GM12878 (cell line): Measurements from ENCODE around the gene SP2. TPM values are rescaled to one million over a fixed set of nuclear protein-coding genes. Genes with fewer than 3 reads are reported as not detected.

Experiments
- ATAC-seq: fragments of 200-7000 bp; cut with Tn5 transposase; 3 replicates; pipeline ENCODE4 v1.9.1; 2020; ENCODE audit warnings: mild to moderate bottlenecking, moderate library complexity
- BruUV-seq: library from RNA; stranded (reverse); fragments of 400-500 nt; replicated peaks from 2 replicates; lab custom pipeline; 2021; lab: Mats Ljungman, UMichigan
- CTCF ChIA-PET: fragments of 300-600 bp; sonication (Branson Sonifier 250); formaldehyde crosslinking; extraction: SDS; loops from one replicate; lab custom pipeline; 2021; ENCODE audit warnings: inconsistent platforms; lab: Yijun Ruan, JAX
- POLR2A ChIA-PET: fragments of 350-600 bp; formaldehyde crosslinking; extraction: SDS; loops from one replicate; lab custom pipeline; 2021; ENCODE audit warnings: inconsistent platforms; lab: Charles Lee
- RAD21 ChIA-PET: fragments of 300-600 bp; sonication (Branson Sonifier 250); formaldehyde crosslinking; loops from one replicate; lab custom pipeline; 2023; ENCODE audit warnings: antibody characterized with exemption; ENCODE audit not compliant: unreplicated experiment; lab: Charles Lee
- SMC1A ChIA-PET: fragments of 300-600 bp; sonication (Branson Sonifier 250); formaldehyde crosslinking; loops from one replicate; lab custom pipeline; 2023; ENCODE audit not compliant: unreplicated experiment, uncharacterized antibody; lab: Charles Lee
- DNase-seq: peaks from one replicate; pipeline ENCODE4 v3.0.0-alpha.2; 2011; ENCODE audit warnings: low read depth, low spot score
- FAIRE-seq: peaks from 3 replicates; lab custom pipeline; 2011; peaks lifted over from hg19 to GRCh38; lab: Jason Lieb, UNC
- H2AFZ ChIP-seq: 2 replicates; pipeline ENCODE4 v1.6.0; 2011; ENCODE audit warnings: low read depth, low read length, control low read depth; ENCODE audit not compliant: control insufficient read depth
- H3K27ac ChIP-seq: 2 replicates; pipeline ENCODE4 v1.5.1; 2011; ENCODE audit warnings: control low read depth; ENCODE audit not compliant: control insufficient read depth, insufficient read depth
- H3K27me3 ChIP-seq, 2 experiments: replicated peaks in 1 of 2; 2 replicates each; pipeline versions ENCODE4 v1.6.0 to v1.6.1; 2011; ENCODE audit warnings: low read length in 1 of 2; ENCODE audit not compliant: control insufficient read depth in 2 of 2, insufficient read depth in 2 of 2
- H3K36me3 ChIP-seq, 2 experiments: 2 replicates each; pipeline ENCODE4 v1.5.1; 2011; ENCODE audit warnings: low read length in 1 of 2; ENCODE audit not compliant: control insufficient read depth in 2 of 2, insufficient read depth in 2 of 2
- H3K4me1 ChIP-seq: 2 replicates; pipeline ENCODE4 v1.6.1; 2011; ENCODE audit warnings: mild to moderate bottlenecking, low read length, moderate library complexity, mixed read lengths; ENCODE audit not compliant: control insufficient read depth, insufficient read depth
- H3K4me2 ChIP-seq: 2 replicates; pipeline ENCODE4 v1.6.0; 2011; ENCODE audit warnings: control low read depth; ENCODE audit not compliant: control insufficient read depth, insufficient read depth
- H3K4me3 ChIP-seq: fragments of 200-600 bp; sonication (generic); 2 replicates; pipeline ENCODE4 v1.5.1; 2016
- H3K79me2 ChIP-seq: 2 replicates; pipeline ENCODE4 v1.6.0; 2011; ENCODE audit warnings: low read length; ENCODE audit not compliant: control insufficient read depth, insufficient read depth
- H3K9ac ChIP-seq: 2 replicates; pipeline ENCODE4 v1.8.0; 2011; ENCODE audit warnings: low read length, control low read depth, mixed read lengths; ENCODE audit not compliant: control insufficient read depth, insufficient read depth
- H3K9me3 ChIP-seq: replicated peaks from 3 replicates; pipeline ENCODE4 v1.5.1; 2011; ENCODE audit warnings: mild to moderate bottlenecking, low read length; ENCODE audit not compliant: control insufficient read depth, insufficient read depth
- H4K20me1 ChIP-seq: 2 replicates; pipeline ENCODE4 v1.6.0; 2011; ENCODE audit not compliant: control insufficient read depth, insufficient read depth
- CHD4 ChIP-seq: fragments of 200-600 bp; sonication (generic); IDR thresholded peaks from 2 replicates; pipeline ENCODE4 v1.6.1; 2016; ENCODE audit warnings: mild to moderate bottlenecking
- CREM ChIP-seq: IDR thresholded peaks from 2 replicates; pipeline ENCODE4 v1.6.1; 2014; ENCODE audit warnings: antibody characterized with exemption, low read depth
- EZH2 ChIP-seq: IDR thresholded peaks from 2 replicates; pipeline ENCODE4 v1.6.1; 2012; ENCODE audit warnings: low read depth, mild to moderate bottlenecking, control low read depth, inconsistent platforms, low read length, borderline replicate concordance; ENCODE audit not compliant: control insufficient read depth
- FOXK2 ChIP-seq: fragments of 450-650 bp; IDR thresholded peaks from 2 replicates; pipeline ENCODE4 v1.6.1; 2017; ENCODE audit warnings: mild to moderate bottlenecking, moderate library complexity
- HSF1 ChIP-seq: fragments of 150-350 bp; IDR thresholded peaks from 2 replicates; pipeline ENCODE4 v1.6.1; 2014; ENCODE audit warnings: mild to moderate bottlenecking, low read depth, low read length
- IRF4 ChIP-seq: IDR thresholded peaks from 2 replicates; pipeline ENCODE4 v1.6.1; 2011; ENCODE audit warnings: low read depth, low read length
- MTA2 ChIP-seq: fragments of 450-650 bp; IDR thresholded peaks from 2 replicates; pipeline ENCODE4 v1.6.1; 2016; ENCODE audit warnings: low read depth, mild to moderate bottlenecking, moderate library complexity
- MYC ChIP-seq: IDR thresholded peaks from 2 replicates; pipeline ENCODE4 v1.6.1; 2011; ENCODE audit warnings: mild to moderate bottlenecking, low read length, moderate library complexity, inconsistent platforms; ENCODE audit not compliant: insufficient read depth, insufficient replicate concordance, insufficient read length, severe bottlenecking
- SIN3A ChIP-seq: IDR thresholded peaks from 2 replicates; pipeline ENCODE4 v1.6.1; 2012; ENCODE audit warnings: low read depth, low read length, improper control_type of control experiment
- TCF3 ChIP-seq: IDR thresholded peaks from 2 replicates; pipeline ENCODE4 v1.6.1; 2012; ENCODE audit warnings: low read depth, mild to moderate bottlenecking, low read length, borderline replicate concordance; ENCODE audit not compliant: insufficient read depth
- WGBS: methylation state at CpG from one replicate; pipeline ENCODE4 v1.1.6; 2016; ENCODE audit warnings: low lambda C conversion rate; ENCODE audit not compliant: insufficient replicate concordance, insufficient coverage; ENCODE audit errors: missing lambda C conversion rate; 5-methylcytosine and 5-hydroxymethylcytosine counted together
- in situ Hi-C: fragments of 300-500 bp; cut with MboI; formaldehyde crosslinking; loops from 9 replicates; pipeline ENCODE4 v1.14.3; 2018; ENCODE audit warnings: mixed read lengths
- intact Hi-C: fragments of 100-400 bp; cut with micrococcal nuclease; formaldehyde crosslinking; loops from one replicate; pipeline ENCODE4 v1.14.2; 2022; ENCODE audit not compliant: unreplicated experiment
- polyA plus RNA-seq, 11 experiments: library from polyadenylated mRNA; depleted of rRNA in 4 of 11; unstranded in 6 of 11; stranded (reverse) in 5 of 11; fragments of >200 nt; fragmentation: Nextera tagmentation in 4 of 11; fragmentation: Illumina TruSeq in 1 of 11; extraction: Ambion mirVana in 4 of 11; extraction: Trizol in 1 of 11; gene quantifications; 1 replicate in 1 of 11; 2 replicates in 10 of 11; pipeline versions ENCODE4 v1.2.1 to v1.2.3, GENCODE V29; 2011 to 2016; ENCODE audit warnings: inconsistent platforms in 2 of 11, missing spikeins in 2 of 11, low read depth in 1 of 11
- total RNA-seq, 4 experiments: library from RNA; depleted of rRNA in 3 of 4; stranded (reverse); fragments of >200 nt in 3 of 4; fragmentation: Illumina TruSeq in 1 of 4; extraction: Trizol in 1 of 4; gene quantifications; 2 replicates each; pipeline versions ENCODE4 v1.2.1 to v1.2.3, GENCODE V29; 2013 to 2021
- TF ChIP-seq, protein P1 (sequence below), 3 experiments: IDR thresholded peaks in 2 of 3; conservative IDR thresholded peaks in 1 of 3; 2 replicates each; pipeline ENCODE4 v1.5.1; 2011; ENCODE audit warnings: low read depth in 3 of 3, low read length in 3 of 3, mild to moderate bottlenecking in 3 of 3, control low read depth in 2 of 3, moderate library complexity in 2 of 3, inconsistent platforms in 1 of 3, mixed read lengths in 1 of 3; ENCODE audit not compliant: control insufficient read depth in 2 of 3, insufficient read depth in 1 of 3; ENCODE audit errors: extremely low read depth in 1 of 3
- TF ChIP-seq, protein P2 (sequence below): fragments of 450-650 bp; IDR thresholded peaks from 2 replicates; pipeline ENCODE4 v1.6.1; 2017; ENCODE audit warnings: mild to moderate bottlenecking, low read depth, inconsistent platforms; ENCODE audit not compliant: poor library complexity, severe bottlenecking
- TF ChIP-seq, protein P3 (sequence below): fragments of 450-650 bp; IDR thresholded peaks from 2 replicates; pipeline ENCODE4 v1.6.1; 2016; ENCODE audit warnings: mild to moderate bottlenecking

Gene SP2
- total and polyA plus RNA-seq, 10 of the 15 experiments (the other 5 are each of a cell fraction or from before 2014, with no cell fraction given): 1.2 to 19.1 (median 4.8) TPM

DNA sequence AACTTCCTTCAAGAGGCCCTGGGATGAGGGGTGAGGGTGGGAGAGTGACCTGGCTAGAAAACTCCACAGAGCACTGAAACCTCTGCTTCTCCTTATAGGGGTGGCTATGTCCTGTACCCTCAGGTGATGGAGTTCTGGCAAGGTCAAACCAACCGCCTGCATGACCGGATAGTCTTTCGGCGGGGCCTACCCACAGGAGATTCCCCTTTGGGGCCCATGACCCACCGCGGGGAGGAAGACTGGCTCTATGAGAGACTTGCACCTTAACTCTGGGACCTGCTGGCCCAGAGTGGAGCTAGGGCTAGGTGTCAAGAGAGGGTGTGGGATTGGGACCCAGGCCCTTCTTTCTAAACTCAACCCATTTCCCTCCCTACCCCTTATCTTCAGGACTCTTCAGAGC, 50.5 kb downstream of the SP2 start (continued):
- TF ChIP-seq EZH2 (no peak), HSF1 (no peak), TCF3 (no peak), CHD4 (no peak), MYC (no peak), MTA2 (no peak)

DNA sequence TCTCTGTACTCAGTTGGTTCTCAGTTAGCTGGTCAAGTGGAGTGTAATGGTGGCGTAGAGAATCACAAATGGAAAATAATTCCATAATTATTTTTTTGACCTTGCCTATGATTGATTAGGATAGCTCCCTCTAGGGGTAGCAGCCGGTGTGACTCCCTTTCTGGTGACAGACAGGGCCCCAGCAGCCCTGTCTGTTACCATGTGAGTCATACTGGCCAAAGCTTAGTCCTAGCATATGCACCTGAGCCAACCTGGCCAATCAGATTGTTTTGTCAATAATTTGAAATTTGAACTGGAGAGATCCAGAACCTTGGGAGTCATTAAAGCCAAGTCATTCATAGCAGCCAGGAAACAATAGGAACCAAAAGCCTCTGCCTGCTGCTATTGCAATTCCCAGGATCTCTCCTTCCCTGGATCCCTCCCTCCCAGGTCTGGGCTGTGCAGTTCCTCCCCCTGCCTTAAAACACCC, 50.9 kb downstream of the SP2 start:
- 0% methylated on average over 2 of the region's 2 CpGs for WGBS
- TSS peak; percentile 45 for BruUV-seq
- H3K9ac ChIP-seq: no peak overlapping the region
- H3K4me1 ChIP-seq: peaks cover 45% of the 10 kb centered on the region
- peaks cover 3 to 8% of the 10 kb centered on the region in 2 experiments for H3K36me3 ChIP-seq
- no peak overlapping the region for H3K4me2 ChIP-seq
- no peak overlapping the region for H3K4me3 ChIP-seq
- H4K20me1 ChIP-seq: no peaks in the 10 kb centered on the region
- ChIA-PET SMC1A (interaction anchor here (0.7 to 8.1 kb wide), 11 partner anchors 9 to 104 kb away, joined by 3 to 158 read pairs (median 6); partner anchors contain the start of genes CDK5RAP3, SCRN2 and SP2), RAD21 (interaction anchor here (0.7 to 7.6 kb wide), 11 partner anchors 13 to 106 kb away, joined by 3 to 126 read pairs (median 4); partner anchors contain the start of genes CDK5RAP3, SCRN2 and SP2), CTCF (interaction anchor here (0.6 to 18.1 kb wide), 28 partner anchors 9 to 921 kb away, joined by 3 to 463 read pairs (median 5); partner anchors contain the start of genes CDK5RAP3, NFE2L1, PRR15L and SCRN2), POLR2A (interaction anchor here (0.6 to 2.7 kb wide), 6 partner anchors 11 to 68 kb away, joined by 3 to 23 read pairs (median 6); partner anchors contain the start of genes CDK5RAP3 and SP2)
- no peak overlapping the region for H2AFZ ChIP-seq
- in situ Hi-C loops (no loop called here), intact Hi-C loops (no loop called here)
- peaks cover 15% of the 10 kb centered on the region for H3K79me2 ChIP-seq
- no peak overlapping the region for H3K27ac ChIP-seq
- no peak for DNase-seq
- no peaks in the 10 kb centered on the region for H3K9me3 ChIP-seq
- no peaks in the 10 kb centered on the region for H3K27me3 ChIP-seq
- ATAC-seq: peak; percentile 79
- FAIRE-seq: peak; percentile 35
- TF ChIP-seq, protein P1, sequence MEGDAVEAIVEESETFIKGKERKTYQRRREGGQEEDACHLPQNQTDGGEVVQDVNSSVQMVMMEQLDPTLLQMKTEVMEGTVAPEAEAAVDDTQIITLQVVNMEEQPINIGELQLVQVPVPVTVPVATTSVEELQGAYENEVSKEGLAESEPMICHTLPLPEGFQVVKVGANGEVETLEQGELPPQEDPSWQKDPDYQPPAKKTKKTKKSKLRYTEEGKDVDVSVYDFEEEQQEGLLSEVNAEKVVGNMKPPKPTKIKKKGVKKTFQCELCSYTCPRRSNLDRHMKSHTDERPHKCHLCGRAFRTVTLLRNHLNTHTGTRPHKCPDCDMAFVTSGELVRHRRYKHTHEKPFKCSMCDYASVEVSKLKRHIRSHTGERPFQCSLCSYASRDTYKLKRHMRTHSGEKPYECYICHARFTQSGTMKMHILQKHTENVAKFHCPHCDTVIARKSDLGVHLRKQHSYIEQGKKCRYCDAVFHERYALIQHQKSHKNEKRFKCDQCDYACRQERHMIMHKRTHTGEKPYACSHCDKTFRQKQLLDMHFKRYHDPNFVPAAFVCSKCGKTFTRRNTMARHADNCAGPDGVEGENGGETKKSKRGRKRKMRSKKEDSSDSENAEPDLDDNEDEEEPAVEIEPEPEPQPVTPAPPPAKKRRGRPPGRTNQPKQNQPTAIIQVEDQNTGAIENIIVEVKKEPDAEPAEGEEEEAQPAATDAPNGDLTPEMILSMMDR (IDR thresholded peaks at IDR 0.05 in 2 of 3, conservative IDR thresholded peaks at IDR 0.05 in 1 of 3; ENCODE audit: control insufficient read depth in 2 of 3, extremely low read depth in 1 of 3, insufficient read depth in 1 of 3, low read depth in 3 of 3, low read length in 3 of 3): peak; percentile 72 to 85 (median 83)
- no peak for TF ChIP-seq FOXK2
- TF ChIP-seq, protein P2, sequence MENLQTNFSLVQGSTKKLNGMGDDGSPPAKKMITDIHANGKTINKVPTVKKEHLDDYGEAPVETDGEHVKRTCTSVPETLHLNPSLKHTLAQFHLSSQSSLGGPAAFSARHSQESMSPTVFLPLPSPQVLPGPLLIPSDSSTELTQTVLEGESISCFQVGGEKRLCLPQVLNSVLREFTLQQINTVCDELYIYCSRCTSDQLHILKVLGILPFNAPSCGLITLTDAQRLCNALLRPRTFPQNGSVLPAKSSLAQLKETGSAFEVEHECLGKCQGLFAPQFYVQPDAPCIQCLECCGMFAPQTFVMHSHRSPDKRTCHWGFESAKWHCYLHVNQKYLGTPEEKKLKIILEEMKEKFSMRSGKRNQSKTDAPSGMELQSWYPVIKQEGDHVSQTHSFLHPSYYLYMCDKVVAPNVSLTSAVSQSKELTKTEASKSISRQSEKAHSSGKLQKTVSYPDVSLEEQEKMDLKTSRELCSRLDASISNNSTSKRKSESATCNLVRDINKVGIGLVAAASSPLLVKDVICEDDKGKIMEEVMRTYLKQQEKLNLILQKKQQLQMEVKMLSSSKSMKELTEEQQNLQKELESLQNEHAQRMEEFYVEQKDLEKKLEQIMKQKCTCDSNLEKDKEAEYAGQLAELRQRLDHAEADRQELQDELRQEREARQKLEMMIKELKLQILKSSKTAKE: peak; percentile 30
- TF ChIP-seq CREM: peak; percentile 30; the same call in 1 of the 2 replicates
- TF ChIP-seq IRF4: 0 out of 2 replicates have a peak, but pooled peaks have one; percentile 32
- no peak for TF ChIP-seq SIN3A
- TF ChIP-seq, protein P3, sequence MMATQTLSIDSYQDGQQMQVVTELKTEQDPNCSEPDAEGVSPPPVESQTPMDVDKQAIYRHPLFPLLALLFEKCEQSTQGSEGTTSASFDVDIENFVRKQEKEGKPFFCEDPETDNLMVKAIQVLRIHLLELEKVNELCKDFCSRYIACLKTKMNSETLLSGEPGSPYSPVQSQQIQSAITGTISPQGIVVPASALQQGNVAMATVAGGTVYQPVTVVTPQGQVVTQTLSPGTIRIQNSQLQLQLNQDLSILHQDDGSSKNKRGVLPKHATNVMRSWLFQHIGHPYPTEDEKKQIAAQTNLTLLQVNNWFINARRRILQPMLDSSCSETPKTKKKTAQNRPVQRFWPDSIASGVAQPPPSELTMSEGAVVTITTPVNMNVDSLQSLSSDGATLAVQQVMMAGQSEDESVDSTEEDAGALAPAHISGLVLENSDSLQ: peak; percentile 97
